ENCODE results near the gene KRTAP4-4.

DNA sequence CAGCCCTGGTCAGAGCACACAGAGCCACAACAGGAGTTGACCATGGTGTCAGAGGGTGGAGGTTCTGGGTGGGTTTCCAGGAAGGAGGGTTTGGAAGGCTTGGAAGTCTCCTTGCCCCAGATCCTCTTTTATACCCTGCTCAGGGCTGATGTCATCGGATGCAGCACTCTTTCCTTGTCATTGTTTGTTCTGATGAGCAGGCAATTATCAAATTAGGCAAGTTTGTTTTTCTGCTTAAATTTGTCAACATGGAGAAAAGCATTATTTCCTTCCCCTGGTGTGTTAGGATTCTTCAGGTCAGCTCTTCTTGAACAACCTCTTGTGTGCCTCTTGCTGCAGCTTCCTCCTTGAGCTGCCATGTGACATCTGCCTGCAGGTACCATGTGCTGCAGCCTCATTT, at the start of gene KRTAP4-4:
- no peak for TF ChIP-seq EP300 (IDR thresholded peaks at IDR 0.05)
- TF ChIP-seq, protein P1, sequence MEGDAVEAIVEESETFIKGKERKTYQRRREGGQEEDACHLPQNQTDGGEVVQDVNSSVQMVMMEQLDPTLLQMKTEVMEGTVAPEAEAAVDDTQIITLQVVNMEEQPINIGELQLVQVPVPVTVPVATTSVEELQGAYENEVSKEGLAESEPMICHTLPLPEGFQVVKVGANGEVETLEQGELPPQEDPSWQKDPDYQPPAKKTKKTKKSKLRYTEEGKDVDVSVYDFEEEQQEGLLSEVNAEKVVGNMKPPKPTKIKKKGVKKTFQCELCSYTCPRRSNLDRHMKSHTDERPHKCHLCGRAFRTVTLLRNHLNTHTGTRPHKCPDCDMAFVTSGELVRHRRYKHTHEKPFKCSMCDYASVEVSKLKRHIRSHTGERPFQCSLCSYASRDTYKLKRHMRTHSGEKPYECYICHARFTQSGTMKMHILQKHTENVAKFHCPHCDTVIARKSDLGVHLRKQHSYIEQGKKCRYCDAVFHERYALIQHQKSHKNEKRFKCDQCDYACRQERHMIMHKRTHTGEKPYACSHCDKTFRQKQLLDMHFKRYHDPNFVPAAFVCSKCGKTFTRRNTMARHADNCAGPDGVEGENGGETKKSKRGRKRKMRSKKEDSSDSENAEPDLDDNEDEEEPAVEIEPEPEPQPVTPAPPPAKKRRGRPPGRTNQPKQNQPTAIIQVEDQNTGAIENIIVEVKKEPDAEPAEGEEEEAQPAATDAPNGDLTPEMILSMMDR (IDR thresholded peaks at IDR 0.05): no peak
- TF ChIP-seq POLR2A (IDR thresholded peaks at IDR 0.05; ENCODE audit: low read depth): no peak
- TF ChIP-seq POLR2AphosphoS5 (IDR thresholded peaks at IDR 0.05): no peak
